ENCODE data around the gene SEPTIN2. TPM values are rescaled to one million over a fixed set of nuclear protein-coding genes. Genes with fewer than 3 reads are reported as not detected.
A peak's percentile ranks its signal among the peaks of the same experiment; 100 is the strongest.

SEPTIN2 gene
- total RNA-seq, 1 donor from 2014 or later = 487 TPM

DNA sequence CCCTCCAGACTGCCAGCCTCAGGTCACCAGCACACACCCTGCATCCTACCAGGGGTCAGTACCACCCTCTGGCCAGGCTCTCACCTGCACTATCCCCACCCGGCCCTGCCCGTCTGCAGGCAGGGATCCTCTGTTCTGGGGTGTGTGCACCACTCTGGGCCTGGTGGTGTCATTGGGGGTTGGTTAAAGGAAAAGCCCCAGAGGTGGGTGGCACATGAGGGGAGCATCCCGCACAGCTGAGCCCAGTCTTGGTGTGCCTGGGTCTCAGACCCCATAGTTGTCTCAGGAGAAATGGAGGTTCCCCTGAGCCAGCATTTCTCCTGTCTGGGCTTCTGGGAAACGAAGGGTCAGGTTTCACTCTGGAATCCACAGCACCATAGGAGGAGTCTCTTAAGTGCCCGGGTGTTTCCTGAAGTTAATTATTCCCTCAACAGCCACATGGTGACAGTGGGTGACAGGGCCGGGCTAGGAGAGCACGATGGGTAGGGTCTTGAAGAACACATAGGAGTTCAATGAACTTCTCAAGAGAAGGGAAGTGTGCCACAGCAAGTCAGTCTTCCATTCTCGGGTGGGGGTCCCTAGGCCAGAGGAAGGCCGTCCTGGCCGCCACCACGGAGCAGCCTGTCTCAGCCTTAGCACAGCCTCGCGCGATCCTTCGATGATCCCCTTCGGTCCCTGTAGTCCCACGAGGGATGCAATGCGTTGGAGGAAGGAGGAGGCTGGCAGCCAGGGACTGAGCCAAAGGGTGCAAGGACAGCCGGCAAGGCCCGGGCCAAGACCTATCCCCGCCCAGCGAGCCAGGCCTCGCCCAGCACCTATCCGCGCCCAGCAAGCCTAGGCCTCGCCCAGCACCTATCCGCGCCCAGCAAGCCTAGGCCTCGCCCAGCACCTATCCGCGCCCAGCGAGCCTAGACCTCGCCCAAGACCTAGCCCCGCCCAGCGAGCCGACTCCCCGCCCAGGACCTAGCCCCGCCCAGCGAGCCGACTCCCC lies 39.2 kb downstream of the SEPTIN2 start:
- peaks cover 4% of the 10 kb centered on the region for H3K27me3 Mint-ChIP-seq (ENCODE audit: unreplicated experiment)

DNA sequence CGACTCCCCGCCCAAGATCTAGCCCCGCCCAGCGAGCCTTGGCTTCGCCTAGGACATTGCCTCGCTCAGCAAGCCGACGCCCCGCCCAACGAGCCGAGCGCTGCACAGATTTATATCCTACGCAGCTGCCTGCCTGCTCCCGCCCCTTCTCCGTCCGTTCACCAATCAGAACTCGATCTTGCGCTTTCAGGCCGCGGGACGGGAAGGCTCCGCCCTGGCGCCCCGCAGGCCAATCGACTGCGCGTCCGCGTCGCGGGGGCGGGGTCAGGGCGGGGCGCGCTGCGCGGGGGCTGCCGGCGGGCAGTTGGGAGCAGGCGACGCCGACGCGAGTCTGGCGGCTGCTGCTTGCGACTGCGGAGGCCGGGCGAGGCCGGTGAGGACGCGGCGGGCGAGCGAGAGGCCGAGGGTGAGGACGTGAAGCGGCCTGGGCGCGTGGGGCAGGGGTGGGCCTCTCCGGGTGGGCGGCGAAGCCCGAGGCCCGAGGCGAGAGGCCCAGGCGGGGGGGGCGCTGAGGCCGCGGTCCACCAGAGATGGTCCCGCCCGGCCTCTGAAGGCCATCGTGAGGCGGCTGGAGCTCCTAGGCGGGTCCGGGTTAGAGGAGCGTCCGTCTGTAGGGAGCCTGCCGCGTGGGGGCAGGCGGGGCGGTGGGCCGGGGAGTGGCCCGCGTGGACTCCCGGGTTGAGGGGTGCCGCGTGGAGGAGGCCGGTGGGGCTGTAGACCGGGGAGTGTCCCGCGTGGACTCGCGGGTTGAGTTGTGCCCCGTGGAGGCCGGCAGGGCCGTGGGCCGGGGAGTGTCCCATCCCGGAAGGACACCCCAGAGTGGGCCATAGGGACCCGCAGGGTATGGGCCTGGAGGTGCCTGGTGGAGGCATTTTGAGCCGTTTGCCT lies 40.5 kb downstream of the SEPTIN2 start, which contains the start of gene FARP2:
Gene FARP2 (plus strand): TSS at position 303 of the 888 bp plus-strand sequence. CDS start 16,823 bp downstream, outside the sequence.
- Mint-ChIP-seq H3K36me3 (ENCODE audit: low read depth, unreplicated experiment) (peaks cover 12% of the 10 kb centered on the region), H3K27me3 (ENCODE audit: unreplicated experiment) (peaks cover 2% of the 10 kb centered on the region)

More for the DNA sequence above, 39.2 kb downstream of the SEPTIN2 start:
- Mint-ChIP-seq H3K9me3 (ENCODE audit: unreplicated experiment) (no peaks in the 10 kb centered on the region), H3K4me3 (ENCODE audit: unreplicated experiment) (no peak overlapping the region), H3K4me1 (ENCODE audit: unreplicated experiment) (peaks cover 21% of the 10 kb centered on the region), H3K27ac (ENCODE audit: unreplicated experiment) (peak overlapping the region; percentile 33), H3K36me3 (ENCODE audit: low read depth, unreplicated experiment) (peaks cover 23% of the 10 kb centered on the region)
- DNase-seq (ENCODE audit: low spot score) = peak; percentile 59
- TF ChIP-seq, protein P1, sequence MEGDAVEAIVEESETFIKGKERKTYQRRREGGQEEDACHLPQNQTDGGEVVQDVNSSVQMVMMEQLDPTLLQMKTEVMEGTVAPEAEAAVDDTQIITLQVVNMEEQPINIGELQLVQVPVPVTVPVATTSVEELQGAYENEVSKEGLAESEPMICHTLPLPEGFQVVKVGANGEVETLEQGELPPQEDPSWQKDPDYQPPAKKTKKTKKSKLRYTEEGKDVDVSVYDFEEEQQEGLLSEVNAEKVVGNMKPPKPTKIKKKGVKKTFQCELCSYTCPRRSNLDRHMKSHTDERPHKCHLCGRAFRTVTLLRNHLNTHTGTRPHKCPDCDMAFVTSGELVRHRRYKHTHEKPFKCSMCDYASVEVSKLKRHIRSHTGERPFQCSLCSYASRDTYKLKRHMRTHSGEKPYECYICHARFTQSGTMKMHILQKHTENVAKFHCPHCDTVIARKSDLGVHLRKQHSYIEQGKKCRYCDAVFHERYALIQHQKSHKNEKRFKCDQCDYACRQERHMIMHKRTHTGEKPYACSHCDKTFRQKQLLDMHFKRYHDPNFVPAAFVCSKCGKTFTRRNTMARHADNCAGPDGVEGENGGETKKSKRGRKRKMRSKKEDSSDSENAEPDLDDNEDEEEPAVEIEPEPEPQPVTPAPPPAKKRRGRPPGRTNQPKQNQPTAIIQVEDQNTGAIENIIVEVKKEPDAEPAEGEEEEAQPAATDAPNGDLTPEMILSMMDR (IDR thresholded peaks at IDR 0.05; ENCODE audit: unreplicated experiment) = no peak

DNA sequence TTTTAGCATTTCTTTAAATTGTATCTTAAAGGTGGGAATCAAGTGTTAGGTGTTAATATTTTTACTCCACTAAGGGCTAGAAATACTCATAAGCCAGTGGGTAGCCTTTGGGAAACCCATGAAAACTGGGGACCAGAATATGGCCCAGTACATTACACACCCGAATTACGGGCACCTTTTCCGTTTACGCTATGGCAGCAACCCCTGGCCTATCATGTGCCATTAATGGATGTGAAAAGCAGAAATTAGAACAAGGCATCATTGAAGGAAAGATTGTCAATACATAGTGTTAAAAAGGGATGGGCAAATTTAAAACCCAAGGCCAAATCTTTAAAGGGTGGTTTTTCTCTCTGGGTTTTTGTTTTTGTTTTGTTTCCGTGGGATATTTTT lies 41.1 kb downstream of the SEPTIN2 start:
- TF ChIP-seq, protein P1 (IDR thresholded peaks at IDR 0.05; ENCODE audit: unreplicated experiment) = no peak
- Mint-ChIP-seq H3K4me1 (ENCODE audit: unreplicated experiment) (peaks cover 21% of the 10 kb centered on the region), H3K4me3 (ENCODE audit: unreplicated experiment) (peak overlapping the region; percentile 80), H3K36me3 (ENCODE audit: low read depth, unreplicated experiment) (peaks cover 10% of the 10 kb centered on the region), H3K27me3 (ENCODE audit: unreplicated experiment) (peaks cover 2% of the 10 kb centered on the region), H3K9me3 (ENCODE audit: unreplicated experiment) (no peaks in the 10 kb centered on the region), H3K27ac (ENCODE audit: unreplicated experiment) (no peak overlapping the region)
- no peak for DNase-seq (ENCODE audit: low spot score)

More for the DNA sequence above, 40.5 kb downstream of the SEPTIN2 start, which contains the start of gene FARP2:
- TF ChIP-seq, protein P1 (IDR thresholded peaks at IDR 0.05; ENCODE audit: unreplicated experiment) = no peak
- Mint-ChIP-seq H3K9me3 (ENCODE audit: unreplicated experiment) (no peaks in the 10 kb centered on the region), H3K4me3 (ENCODE audit: unreplicated experiment) (peak within 1 kb of the TSS; percentile 87), H3K4me1 (ENCODE audit: unreplicated experiment) (peaks cover 21% of the 10 kb centered on the region), H3K27ac (ENCODE audit: unreplicated experiment) (no peak within 1 kb of the TSS)
- peak; percentile 97 for DNase-seq (ENCODE audit: low spot score)

DNA sequence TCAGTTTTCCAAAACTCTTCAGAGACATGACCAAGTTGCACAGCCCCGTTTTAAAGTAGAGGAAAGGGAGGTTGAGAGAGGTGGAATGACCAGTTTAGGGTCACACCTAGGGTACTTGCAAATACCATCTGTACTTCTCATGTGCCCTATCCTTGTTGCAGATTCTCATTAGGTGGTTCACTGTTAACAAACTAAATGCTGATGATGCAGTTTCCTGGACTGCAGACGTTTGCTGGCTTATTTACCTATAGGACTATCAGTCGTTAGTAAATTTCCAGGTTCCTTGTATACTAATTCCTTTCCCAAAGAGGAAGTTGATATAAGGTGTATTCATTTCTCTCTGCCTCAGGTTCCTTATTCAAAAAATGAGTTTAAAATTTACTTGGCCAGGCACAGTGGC lies 41.8 kb downstream of the SEPTIN2 start:
- Mint-ChIP-seq H3K36me3 (ENCODE audit: low read depth, unreplicated experiment) (peaks cover 6% of the 10 kb centered on the region), H3K4me3 (ENCODE audit: unreplicated experiment) (peak overlapping the region; percentile 80), H3K9me3 (ENCODE audit: unreplicated experiment) (no peaks in the 10 kb centered on the region), H3K27ac (ENCODE audit: unreplicated experiment) (no peak overlapping the region), H3K27me3 (ENCODE audit: unreplicated experiment) (peaks cover 2% of the 10 kb centered on the region), H3K4me1 (ENCODE audit: unreplicated experiment) (peaks cover 21% of the 10 kb centered on the region)
- no peak for DNase-seq (ENCODE audit: low spot score)
- TF ChIP-seq, protein P1 (IDR thresholded peaks at IDR 0.05; ENCODE audit: unreplicated experiment) = no peak
